Body of pancreas (tissue), 4 donors: ENCODE measurements around the gene ZNF512B. TPM values are rescaled to one million over a fixed set of nuclear protein-coding genes. Genes with fewer than 3 reads are reported as not detected.

Source experiments
- ATAC-seq: fragments of 150-250 bp; one replicate; pipeline ENCODE4 v1.9.1; 2016
- DNase-seq, 4 donors: peaks; one replicate each; pipeline ENCODE4 v3.0.0-alpha.2; 2019
- H3K27ac ChIP-seq, 4 donors: fragments of 200-600 bp; sonication (generic); 1 replicate in 3 of 4; 2 replicates in 1 of 4; pipeline versions ENCODE4 v1.5.1 to v1.6.1; 2016 to 2019; ENCODE audit warnings: mild to moderate bottlenecking in 1 of 4, mixed read lengths in 1 of 4, moderate library complexity in 1 of 4
- H3K27me3 ChIP-seq, 2 donors: fragments of 200-600 bp; sonication (generic); one replicate each; pipeline ENCODE4 v1.6.0; 2016; ENCODE audit warnings: mild to moderate bottlenecking in 1 of 2
- H3K36me3 ChIP-seq, 2 donors: fragments of 200-600 bp; sonication (generic); replicated peaks in 1 of 2; 2 replicates each; pipeline ENCODE4 v1.5.1; 2016; ENCODE audit warnings: low read depth in 2 of 2; ENCODE audit not compliant: insufficient read depth in 1 of 2
- H3K4me1 ChIP-seq: fragments of 200-600 bp; sonication (generic); one replicate; pipeline ENCODE4 v1.6.0; 2016
- H3K4me3 ChIP-seq, 2 donors: fragments of 200-600 bp; sonication (generic); 1 replicate in 1 of 2; 2 replicates in 1 of 2; pipeline ENCODE4 v1.5.1; 2016 to 2019
- H3K9me3 ChIP-seq, 3 donors: fragments of 200-600 bp; sonication (generic); 1 replicate in 2 of 3; 2 replicates in 1 of 3; pipeline ENCODE4 v1.5.1; 2016
- POLR2A ChIP-seq, 3 donors: fragments of 450-650 bp; IDR thresholded peaks; one replicate each; pipeline ENCODE4 v1.6.1; 2016; ENCODE audit warnings: antibody characterized with exemption in 3 of 3, mild to moderate bottlenecking in 2 of 3
- WGBS, 2 donors: methylation state at CpG; one replicate each; pipeline ENCODE4 v1.1.5; 2017; 5-methylcytosine and 5-hydroxymethylcytosine counted together
- intact Hi-C: fragments of 100-400 bp; cut with DNase I; formaldehyde crosslinking; loops from one replicate; pipeline ENCODE4 v1.15.1; 2023
- total RNA-seq, 2 donors: library from RNA; depleted of rRNA; stranded (reverse); fragments of >200 nt; gene quantifications; one replicate each; pipeline ENCODE4 v1.1.0, GENCODE V29; 2016
- TF ChIP-seq, protein P1 (sequence below), 7 experiments: fragments of 450-650 bp in 4 of 7; fragments of 200-600 bp in 3 of 7; sonication (generic) in 3 of 7; IDR thresholded peaks; one replicate each; pipeline ENCODE4 v1.5.1; 2016 to 2019; ENCODE audit warnings: antibody characterized with exemption in 7 of 7

The ZNF512B gene
- total RNA-seq, 2 donors from 2014 or later: 8.0 to 12.5 TPM

DNA sequence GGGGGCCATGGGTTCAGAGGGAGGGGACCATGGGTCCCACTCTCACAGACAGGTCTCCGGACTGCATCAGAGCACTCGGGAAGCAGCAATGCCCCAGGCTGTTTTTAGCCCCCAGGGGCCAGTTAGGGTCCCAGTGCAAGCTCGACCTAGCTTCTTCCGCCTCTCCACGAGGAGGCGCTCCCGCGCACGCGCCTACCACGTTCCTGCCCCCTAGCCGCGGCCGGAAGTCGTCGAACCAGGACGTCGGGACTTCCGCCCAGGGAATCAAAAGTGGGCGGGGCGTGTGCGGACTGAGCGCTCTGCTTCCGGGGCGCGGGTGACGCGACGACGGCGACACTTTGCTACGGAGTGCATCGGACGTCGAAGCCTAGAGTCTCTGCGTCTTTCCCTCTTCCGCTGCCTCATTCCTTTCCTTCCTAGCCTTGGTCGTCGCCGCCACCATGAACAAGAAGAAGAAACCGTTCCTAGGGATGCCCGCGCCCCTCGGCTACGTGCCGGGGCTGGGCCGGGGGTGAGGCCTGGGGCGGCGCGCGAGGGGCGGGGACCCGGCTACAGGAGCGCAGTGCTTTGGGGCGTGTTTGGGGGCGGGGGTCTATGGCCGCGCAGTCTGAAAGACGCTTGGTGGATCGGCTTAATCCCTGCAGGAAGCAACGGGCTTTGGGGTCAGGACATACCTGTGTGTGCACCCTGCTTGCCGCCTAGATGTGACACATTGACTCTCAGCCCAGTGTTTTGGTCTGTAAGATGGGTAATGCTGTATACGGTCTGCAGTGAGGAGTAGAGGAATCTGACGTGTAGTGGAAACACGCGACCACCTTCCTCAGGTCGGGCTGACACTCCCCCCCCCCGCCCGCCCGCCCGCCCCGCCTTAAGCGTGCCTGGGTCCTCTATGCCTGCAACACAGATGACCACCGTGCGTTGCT is 11.3 kb upstream of the ZNF512B start, which contains the start of gene PRPF6:
PRPF6 (plus strand) TSS at position 327 of the 923 bp plus-strand sequence; CDS start at position 441, 114 bp downstream.
- Histone ChIP-seq H3K4me3 (peak within 1 kb of the TSS; percentile 89 to 93), H3K27me3 (no peaks in the 10 kb centered on the region), H3K27ac (peak within 1 kb of the TSS; percentile 57 to 93 (median 78)), H3K9me3 (no peaks in the 10 kb centered on the region), H3K36me3 (peaks cover 4 to 7% of the 10 kb centered on the region in 2 donors), H3K4me1 (peaks cover 38% of the 10 kb centered on the region)
- TF ChIP-seq, protein P1, sequence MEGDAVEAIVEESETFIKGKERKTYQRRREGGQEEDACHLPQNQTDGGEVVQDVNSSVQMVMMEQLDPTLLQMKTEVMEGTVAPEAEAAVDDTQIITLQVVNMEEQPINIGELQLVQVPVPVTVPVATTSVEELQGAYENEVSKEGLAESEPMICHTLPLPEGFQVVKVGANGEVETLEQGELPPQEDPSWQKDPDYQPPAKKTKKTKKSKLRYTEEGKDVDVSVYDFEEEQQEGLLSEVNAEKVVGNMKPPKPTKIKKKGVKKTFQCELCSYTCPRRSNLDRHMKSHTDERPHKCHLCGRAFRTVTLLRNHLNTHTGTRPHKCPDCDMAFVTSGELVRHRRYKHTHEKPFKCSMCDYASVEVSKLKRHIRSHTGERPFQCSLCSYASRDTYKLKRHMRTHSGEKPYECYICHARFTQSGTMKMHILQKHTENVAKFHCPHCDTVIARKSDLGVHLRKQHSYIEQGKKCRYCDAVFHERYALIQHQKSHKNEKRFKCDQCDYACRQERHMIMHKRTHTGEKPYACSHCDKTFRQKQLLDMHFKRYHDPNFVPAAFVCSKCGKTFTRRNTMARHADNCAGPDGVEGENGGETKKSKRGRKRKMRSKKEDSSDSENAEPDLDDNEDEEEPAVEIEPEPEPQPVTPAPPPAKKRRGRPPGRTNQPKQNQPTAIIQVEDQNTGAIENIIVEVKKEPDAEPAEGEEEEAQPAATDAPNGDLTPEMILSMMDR (IDR thresholded peaks at IDR 0.05): peak; percentile 56 to 95 (median 91)
- peak; percentile 61 to 91 (median 87) for TF ChIP-seq POLR2A (IDR thresholded peaks at IDR 0.05)
- ATAC-seq (peak; percentile 91), DNase-seq (peak; percentile 95 to 98 (median 96))
- intact Hi-C loops: no loop called here
- 0% methylated on average over 53 to 72 of the region's 75 CpGs for WGBS, 2 donors

DNA sequence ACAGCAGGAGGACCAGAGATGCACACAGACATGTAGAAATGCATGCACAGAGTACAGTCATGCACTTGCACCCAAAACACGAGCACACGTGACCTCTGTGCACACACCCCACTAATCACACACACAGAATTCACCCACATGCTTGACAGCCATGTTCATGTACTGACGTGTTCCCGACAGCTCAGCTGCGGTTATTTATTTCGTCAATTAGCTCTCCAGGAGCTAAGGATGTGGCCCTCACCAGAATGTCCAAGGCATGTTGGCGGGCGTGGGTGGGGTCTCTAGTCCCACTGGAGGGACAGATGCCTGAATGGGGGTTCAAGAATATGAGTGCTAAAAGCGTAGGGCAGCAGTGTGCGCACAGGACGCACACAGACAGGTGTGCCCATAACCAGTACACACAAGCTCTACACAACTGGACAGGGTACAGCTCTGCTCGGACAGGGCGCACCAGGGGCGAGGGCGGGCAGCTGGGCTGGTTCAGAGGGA is 10.6 kb upstream of the ZNF512B start:
- intact Hi-C loops: no loop called here
- Histone ChIP-seq H3K27me3 (no peaks in the 10 kb centered on the region), H3K4me3 (no peak overlapping the region), H3K9me3 (no peaks in the 10 kb centered on the region), H3K27ac (peak overlapping the region; percentile 57 to 93 (median 78)), H3K4me1 (peaks cover 38% of the 10 kb centered on the region), H3K36me3 (peaks cover 0 to 3% of the 10 kb centered on the region in 2 donors)
- ATAC-seq (peak; percentile 11), DNase-seq (no peak)
- TF ChIP-seq POLR2A (IDR thresholded peaks at IDR 0.05): no peak
- TF ChIP-seq, protein P1 (IDR thresholded peaks at IDR 0.05): no peak
- 66% methylated on average over 15 of the region's 15 CpGs; no CpG with 5 or more reads in 1 of the 2 donors for WGBS, 2 donors

DNA sequence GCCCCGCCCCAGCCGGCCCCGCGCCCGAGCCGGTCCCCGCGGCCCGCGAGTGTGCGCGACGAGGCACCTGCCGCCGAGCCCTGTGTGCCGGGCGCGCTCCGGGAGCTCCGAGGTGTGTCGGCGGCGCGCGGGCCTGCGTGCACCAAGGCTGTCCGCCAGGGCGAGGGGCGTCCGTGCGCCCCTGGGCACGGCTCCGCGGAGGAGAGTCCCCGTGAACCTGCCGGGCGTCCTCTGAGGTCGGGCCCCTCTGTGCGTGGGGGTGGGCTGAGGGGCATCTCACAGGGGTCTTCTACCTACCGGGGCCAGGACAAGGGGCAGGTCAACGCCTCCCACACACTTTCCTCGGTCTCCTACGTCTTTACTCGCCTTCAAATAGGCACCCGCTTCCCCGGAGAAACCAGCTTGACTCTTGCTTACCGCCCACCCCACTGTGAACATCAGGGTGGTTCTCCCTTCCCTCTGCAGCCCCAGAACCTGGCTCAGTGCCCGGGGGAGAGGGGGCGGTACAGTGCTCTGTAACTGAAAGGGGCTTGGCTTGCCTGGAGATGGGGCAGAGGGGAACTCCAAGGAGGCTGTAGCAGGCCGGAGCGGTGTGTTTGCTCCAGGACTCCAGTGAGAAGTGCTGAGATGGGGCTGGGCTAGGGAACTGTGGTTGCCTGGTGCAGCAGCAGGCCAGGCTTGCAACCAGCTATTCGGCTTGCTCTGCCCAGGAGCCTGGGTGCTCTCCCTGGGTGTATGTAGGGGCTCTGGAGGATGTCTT is 10.0 kb upstream of the ZNF512B start, which contains the start of gene SAMD10:
SAMD10 (minus strand) TSS at position 86 of the 760 bp plus-strand sequence. CDS start 175 bp downstream, outside the sequence.
- DNase-seq (peak; percentile 47 to 65 (median 56)), ATAC-seq (peak; percentile 39)
- peaks cover 38% of the 10 kb centered on the region for H3K4me1 ChIP-seq
- TF ChIP-seq POLR2A (IDR thresholded peaks at IDR 0.05): peak in 1 of 3 donors; percentile 27
- TF ChIP-seq, protein P1 (IDR thresholded peaks at IDR 0.05): peak in 6 of 7 experiments; percentile 10 to 42 (median 34)
- H3K27ac ChIP-seq: peak within 1 kb of the TSS; percentile 57 to 93 (median 84)
- no peaks in the 10 kb centered on the region for H3K27me3 ChIP-seq
- H3K4me3 ChIP-seq: peak within 1 kb of the TSS; percentile 31 to 57
- intact Hi-C loops: no loop called here
- no peaks in the 10 kb centered on the region for H3K36me3 ChIP-seq
- 2 to 3% methylated on average over 9 to 41 of the region's 52 CpGs for WGBS, 2 donors
- H3K9me3 ChIP-seq: no peaks in the 10 kb centered on the region

DNA sequence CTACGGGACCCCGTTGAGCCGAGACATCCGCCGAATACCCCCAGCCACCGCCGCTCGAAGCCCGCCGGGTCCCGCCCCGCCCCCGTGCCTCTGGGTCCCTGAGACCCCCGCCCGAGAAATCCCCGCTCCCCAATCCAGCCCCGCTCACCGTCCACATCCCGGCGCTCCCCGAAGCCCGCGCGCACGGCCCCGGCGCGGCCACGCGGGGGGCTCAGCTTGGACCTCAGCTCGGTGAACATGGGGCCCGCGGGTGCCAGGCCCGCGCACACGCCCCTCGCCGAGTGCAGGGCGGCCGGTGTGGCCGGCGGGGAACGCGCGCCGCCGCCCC is 9.5 kb upstream of the ZNF512B start:
- DNase-seq (no peak), ATAC-seq (no peak)
- H3K36me3 ChIP-seq: no peaks in the 10 kb centered on the region
- intact Hi-C loops: no loop called here
- peak overlapping the region; percentile 19 to 57 for H3K4me3 ChIP-seq
- no peaks in the 10 kb centered on the region for H3K27me3 ChIP-seq
- TF ChIP-seq, protein P1 (IDR thresholded peaks at IDR 0.05): no peak
- no peak for TF ChIP-seq POLR2A (IDR thresholded peaks at IDR 0.05)
- H3K27ac ChIP-seq: peak overlapping the region; percentile 57 to 93 (median 84)
- 0% methylated on average over 43 of the region's 47 CpGs; no CpG with 5 or more reads in 1 of the 2 donors for WGBS, 2 donors
- peaks cover 42% of the 10 kb centered on the region for H3K4me1 ChIP-seq
- no peaks in the 10 kb centered on the region for H3K9me3 ChIP-seq
